ENCODE data around the gene C19orf81. TPM values are rescaled to one million over a fixed set of nuclear protein-coding genes. Genes with fewer than 3 reads are reported as not detected.

C19orf81 gene
- total and polyA plus RNA-seq, 9 of the 15 experiments (the other 6 are each of a cell fraction or from before 2014, with no cell fraction given), result 2.5 to 42.9 (median 33.0) TPM; not detected in 4

DNA sequence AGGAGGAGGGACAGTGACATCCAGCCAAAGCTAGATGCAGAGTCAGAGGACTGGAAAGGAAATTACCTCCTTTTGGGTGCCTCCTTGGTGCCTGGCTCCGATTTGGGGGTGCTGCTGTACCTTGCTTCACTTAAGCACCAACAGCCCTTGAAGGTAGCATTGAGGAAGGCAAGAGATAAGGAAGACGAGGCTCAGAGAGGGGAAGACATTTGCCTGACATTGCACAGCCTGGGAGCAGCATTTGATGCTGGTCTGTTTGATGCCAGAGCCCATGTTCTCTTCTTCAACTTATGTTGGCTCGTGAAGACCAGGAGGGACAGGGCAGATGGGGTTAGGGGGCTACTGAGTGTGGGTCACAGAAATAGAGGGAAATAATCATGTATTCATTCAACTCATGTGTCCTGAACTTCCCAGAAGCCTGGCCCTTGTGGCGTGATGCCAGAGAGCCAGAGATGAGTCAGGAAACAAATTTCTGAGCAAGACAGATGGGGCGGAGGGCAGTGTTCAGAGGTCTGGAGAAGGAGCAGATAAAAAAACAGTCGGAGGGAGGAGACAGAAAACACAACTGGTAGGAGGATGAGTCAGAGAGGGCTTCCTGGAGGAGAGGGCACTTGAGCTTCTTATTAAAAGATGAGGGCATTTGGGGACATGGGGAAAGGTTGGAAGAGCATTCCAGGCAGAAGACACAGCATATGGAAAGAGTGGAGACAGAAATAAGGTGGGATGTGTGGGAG, 3.0 kb upstream of the C19orf81 start (continued):
- TF ChIP-seq, protein P1, sequence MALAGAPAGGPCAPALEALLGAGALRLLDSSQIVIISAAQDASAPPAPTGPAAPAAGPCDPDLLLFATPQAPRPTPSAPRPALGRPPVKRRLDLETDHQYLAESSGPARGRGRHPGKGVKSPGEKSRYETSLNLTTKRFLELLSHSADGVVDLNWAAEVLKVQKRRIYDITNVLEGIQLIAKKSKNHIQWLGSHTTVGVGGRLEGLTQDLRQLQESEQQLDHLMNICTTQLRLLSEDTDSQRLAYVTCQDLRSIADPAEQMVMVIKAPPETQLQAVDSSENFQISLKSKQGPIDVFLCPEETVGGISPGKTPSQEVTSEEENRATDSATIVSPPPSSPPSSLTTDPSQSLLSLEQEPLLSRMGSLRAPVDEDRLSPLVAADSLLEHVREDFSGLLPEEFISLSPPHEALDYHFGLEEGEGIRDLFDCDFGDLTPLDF (CRISPR knock-in tag; IDR thresholded peaks at IDR 0.05), result no peak
- TF ChIP-seq, protein P2, sequence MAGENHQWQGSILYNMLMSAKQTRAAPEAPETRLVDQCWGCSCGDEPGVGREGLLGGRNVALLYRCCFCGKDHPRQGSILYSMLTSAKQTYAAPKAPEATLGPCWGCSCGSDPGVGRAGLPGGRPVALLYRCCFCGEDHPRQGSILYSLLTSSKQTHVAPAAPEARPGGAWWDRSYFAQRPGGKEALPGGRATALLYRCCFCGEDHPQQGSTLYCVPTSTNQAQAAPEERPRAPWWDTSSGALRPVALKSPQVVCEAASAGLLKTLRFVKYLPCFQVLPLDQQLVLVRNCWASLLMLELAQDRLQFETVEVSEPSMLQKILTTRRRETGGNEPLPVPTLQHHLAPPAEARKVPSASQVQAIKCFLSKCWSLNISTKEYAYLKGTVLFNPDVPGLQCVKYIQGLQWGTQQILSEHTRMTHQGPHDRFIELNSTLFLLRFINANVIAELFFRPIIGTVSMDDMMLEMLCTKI (IDR thresholded peaks at IDR 0.05; ENCODE audit: partially characterized antibody), result no peak
- TF ChIP-seq CBX3 (IDR thresholded peaks at IDR 0.05; ENCODE audit: borderline replicate concordance in 1 of 2, low read length in 2 of 2) (peak in 1 of 2 experiments; percentile 65; a peak in 1 of 3 replicates), NFIX (CRISPR knock-in tag; IDR thresholded peaks at IDR 0.05; ENCODE audit: low read depth) (no peak), HEY1 (CRISPR knock-in tag; IDR thresholded peaks at IDR 0.05; ENCODE audit: borderline replicate concordance) (no peak), JUN (IDR thresholded peaks at IDR 0.05; ENCODE audit: borderline replicate concordance, low read depth, low read length) (peak; percentile 52; the same call in 1 of the 2 replicates), JUN (CRISPR knock-in tag; IDR thresholded peaks at IDR 0.05; ENCODE audit: borderline replicate concordance) (no peak), NR3C1 (CRISPR knock-in tag; IDR thresholded peaks at IDR 0.05) (no peak)
- TF ChIP-seq, protein P3, sequence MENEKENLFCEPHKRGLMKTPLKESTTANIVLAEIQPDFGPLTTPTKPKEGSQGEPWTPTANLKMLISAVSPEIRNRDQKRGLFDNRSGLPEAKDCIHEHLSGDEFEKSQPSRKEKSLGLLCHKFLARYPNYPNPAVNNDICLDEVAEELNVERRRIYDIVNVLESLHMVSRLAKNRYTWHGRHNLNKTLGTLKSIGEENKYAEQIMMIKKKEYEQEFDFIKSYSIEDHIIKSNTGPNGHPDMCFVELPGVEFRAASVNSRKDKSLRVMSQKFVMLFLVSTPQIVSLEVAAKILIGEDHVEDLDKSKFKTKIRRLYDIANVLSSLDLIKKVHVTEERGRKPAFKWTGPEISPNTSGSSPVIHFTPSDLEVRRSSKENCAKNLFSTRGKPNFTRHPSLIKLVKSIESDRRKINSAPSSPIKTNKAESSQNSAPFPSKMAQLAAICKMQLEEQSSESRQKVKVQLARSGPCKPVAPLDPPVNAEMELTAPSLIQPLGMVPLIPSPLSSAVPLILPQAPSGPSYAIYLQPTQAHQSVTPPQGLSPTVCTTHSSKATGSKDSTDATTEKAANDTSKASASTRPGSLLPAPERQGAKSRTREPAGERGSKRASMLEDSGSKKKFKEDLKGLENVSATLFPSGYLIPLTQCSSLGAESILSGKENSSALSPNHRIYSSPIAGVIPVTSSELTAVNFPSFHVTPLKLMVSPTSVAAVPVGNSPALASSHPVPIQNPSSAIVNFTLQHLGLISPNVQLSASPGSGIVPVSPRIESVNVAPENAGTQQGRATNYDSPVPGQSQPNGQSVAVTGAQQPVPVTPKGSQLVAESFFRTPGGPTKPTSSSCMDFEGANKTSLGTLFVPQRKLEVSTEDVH (IDR thresholded peaks at IDR 0.05; ENCODE audit: low read depth, partially characterized antibody), result peak; percentile 30
- TF ChIP-seq, protein P4, sequence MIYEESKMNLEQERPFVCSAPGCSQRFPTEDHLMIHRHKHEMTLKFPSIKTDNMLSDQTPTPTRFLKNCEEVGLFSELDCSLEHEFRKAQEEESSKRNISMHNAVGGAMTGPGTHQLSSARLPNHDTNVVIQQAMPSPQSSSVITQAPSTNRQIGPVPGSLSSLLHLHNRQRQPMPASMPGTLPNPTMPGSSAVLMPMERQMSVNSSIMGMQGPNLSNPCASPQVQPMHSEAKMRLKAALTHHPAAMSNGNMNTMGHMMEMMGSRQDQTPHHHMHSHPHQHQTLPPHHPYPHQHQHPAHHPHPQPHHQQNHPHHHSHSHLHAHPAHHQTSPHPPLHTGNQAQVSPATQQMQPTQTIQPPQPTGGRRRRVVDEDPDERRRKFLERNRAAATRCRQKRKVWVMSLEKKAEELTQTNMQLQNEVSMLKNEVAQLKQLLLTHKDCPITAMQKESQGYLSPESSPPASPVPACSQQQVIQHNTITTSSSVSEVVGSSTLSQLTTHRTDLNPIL (CRISPR knock-in tag; IDR thresholded peaks at IDR 0.05), result no peak

Measured in K562 (cell line).